Measurements from ENCODE around the gene TMED4.
A peak's percentile ranks its signal among the peaks of the same experiment; 100 is the strongest.

TMED4 gene

GRCh38 chr7:44539669-44540506 is 42.1 kb downstream of the TMED4 start:
- no peak for DNase-seq

GRCh38 chr7:44538798-44539668 is 43.0 kb downstream of the TMED4 start:
- no peak for DNase-seq

- no peak for DNase-seq
Measured at GRCh38 chr7:44538093-44538797, 43.8 kb downstream of the TMED4 start.

GRCh38 chr7:44537442-44537841 is 44.6 kb downstream of the TMED4 start:
- DNase-seq: no peak

- DNase-seq: no peak
Measured at GRCh38 chr7:44536090-44536489, 45.9 kb downstream of the TMED4 start.

GRCh38 chr7:44535348-44536064 is 46.5 kb downstream of the TMED4 start:
- no peak for DNase-seq

GRCh38 chr7:44534501-44534900 is 47.5 kb downstream of the TMED4 start:
- no peak for DNase-seq

- DNase-seq: no peak
Measured at GRCh38 chr7:44534087-44534486, 47.9 kb downstream of the TMED4 start.

- DNase-seq: no peak
Measured at GRCh38 chr7:44533301-44534055, 48.6 kb downstream of the TMED4 start.

GRCh38 chr7:44531421-44532380 is 50.3 kb downstream of the TMED4 start:
- DNase-seq: no peak

GRCh38 chr7:44530990-44531389 is 51.0 kb downstream of the TMED4 start:
- peak; percentile 26 for DNase-seq

All from DMS79 treated with DMSO at 0.1 percent for 48 hours (cell line).